ENCODE measurements around the gene RASGRF1. TPM values are rescaled to one million over a fixed set of nuclear protein-coding genes. Genes with fewer than 3 reads are reported as not detected.

The RASGRF1 gene
- polyA plus RNA-seq, 1 donor from 2014 or later = 11.0 TPM

DNA sequence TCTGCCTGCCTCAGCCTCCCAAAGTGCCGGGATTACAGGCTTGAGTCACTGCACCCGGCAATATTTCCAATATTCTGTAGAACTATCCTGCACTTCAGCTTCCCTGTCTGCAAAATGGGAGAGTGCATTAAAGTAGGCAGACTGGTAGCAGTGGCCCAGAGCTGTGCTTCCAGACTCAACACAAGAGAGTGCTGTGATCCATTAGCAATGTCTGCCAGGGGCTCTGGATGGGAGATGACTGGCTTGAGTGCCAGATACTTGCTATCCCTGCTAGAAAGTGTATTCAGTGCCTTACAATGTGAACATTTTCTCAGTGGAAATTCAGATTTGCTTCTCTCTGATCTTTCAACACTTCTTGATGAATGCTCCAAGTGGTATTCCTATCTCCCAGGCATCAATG, 80.3 kb downstream of the RASGRF1 start:
- Histone ChIP-seq H3K9me2 (ENCODE audit: insufficient read depth, low read length) (no peaks in the 10 kb centered on the region), H3K9ac (ENCODE audit: low read length) (no peak overlapping the region), H3K27me3 (ENCODE audit: insufficient read depth, low read depth, low read length) (no peaks in the 10 kb centered on the region), H3K9me3 (ENCODE audit: low read length) (no peaks in the 10 kb centered on the region), H3K4me3 (ENCODE audit: low read length) (no peak overlapping the region), H3K4me2 (ENCODE audit: low read length) (no peak overlapping the region), H2AFZ (ENCODE audit: low read depth, low read length) (no peak overlapping the region), H3F3A (ENCODE audit: insufficient read depth, low read length, poor library complexity, severe bottlenecking) (no peaks in the 10 kb centered on the region), H3K79me2 (replicated peaks; ENCODE audit: insufficient read depth, low read length) (no peaks in the 10 kb centered on the region), H4K20me1 (ENCODE audit: insufficient read depth) (no peaks in the 10 kb centered on the region), H3K27ac (ENCODE audit: low read length) (no peak overlapping the region), H3K36me3 (ENCODE audit: insufficient read depth, low read length) (no peaks in the 10 kb centered on the region)
- no peak for TF ChIP-seq POLR2AphosphoS5 (IDR thresholded peaks at IDR 0.05)
- no peak for TF ChIP-seq RAD21 (conservative IDR thresholded peaks at IDR 0.05)
- no peak for TF ChIP-seq TAF1 (IDR thresholded peaks at IDR 0.05; ENCODE audit: low read depth)
- TF ChIP-seq MXI1 (conservative IDR thresholded peaks at IDR 0.05; ENCODE audit: poor library complexity, severe bottlenecking) = no peak
- TF ChIP-seq SMC3 (conservative IDR thresholded peaks at IDR 0.05; ENCODE audit: poor library complexity) = no peak
- TF ChIP-seq CTCF (IDR thresholded peaks at IDR 0.05; ENCODE audit: poor library complexity, severe bottlenecking) = no peak
- TF ChIP-seq EZH2 (IDR thresholded peaks at IDR 0.05; ENCODE audit: borderline replicate concordance, insufficient read depth, low read length, poor library complexity, severe bottlenecking) = no peak
- TF ChIP-seq EP300 (conservative IDR thresholded peaks at IDR 0.05; ENCODE audit: poor library complexity, severe bottlenecking) = no peak
- TF ChIP-seq, protein P1, sequence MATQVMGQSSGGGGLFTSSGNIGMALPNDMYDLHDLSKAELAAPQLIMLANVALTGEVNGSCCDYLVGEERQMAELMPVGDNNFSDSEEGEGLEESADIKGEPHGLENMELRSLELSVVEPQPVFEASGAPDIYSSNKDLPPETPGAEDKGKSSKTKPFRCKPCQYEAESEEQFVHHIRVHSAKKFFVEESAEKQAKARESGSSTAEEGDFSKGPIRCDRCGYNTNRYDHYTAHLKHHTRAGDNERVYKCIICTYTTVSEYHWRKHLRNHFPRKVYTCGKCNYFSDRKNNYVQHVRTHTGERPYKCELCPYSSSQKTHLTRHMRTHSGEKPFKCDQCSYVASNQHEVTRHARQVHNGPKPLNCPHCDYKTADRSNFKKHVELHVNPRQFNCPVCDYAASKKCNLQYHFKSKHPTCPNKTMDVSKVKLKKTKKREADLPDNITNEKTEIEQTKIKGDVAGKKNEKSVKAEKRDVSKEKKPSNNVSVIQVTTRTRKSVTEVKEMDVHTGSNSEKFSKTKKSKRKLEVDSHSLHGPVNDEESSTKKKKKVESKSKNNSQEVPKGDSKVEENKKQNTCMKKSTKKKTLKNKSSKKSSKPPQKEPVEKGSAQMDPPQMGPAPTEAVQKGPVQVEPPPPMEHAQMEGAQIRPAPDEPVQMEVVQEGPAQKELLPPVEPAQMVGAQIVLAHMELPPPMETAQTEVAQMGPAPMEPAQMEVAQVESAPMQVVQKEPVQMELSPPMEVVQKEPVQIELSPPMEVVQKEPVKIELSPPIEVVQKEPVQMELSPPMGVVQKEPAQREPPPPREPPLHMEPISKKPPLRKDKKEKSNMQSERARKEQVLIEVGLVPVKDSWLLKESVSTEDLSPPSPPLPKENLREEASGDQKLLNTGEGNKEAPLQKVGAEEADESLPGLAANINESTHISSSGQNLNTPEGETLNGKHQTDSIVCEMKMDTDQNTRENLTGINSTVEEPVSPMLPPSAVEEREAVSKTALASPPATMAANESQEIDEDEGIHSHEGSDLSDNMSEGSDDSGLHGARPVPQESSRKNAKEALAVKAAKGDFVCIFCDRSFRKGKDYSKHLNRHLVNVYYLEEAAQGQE (IDR thresholded peaks at IDR 0.05; ENCODE audit: borderline replicate concordance) = no peak

GRCh38 chr15:79009379-79009778, 81.2 kb downstream of the RASGRF1 start:
- Histone ChIP-seq H3K36me3 (ENCODE audit: insufficient read depth, low read length) (no peaks in the 10 kb centered on the region), H3F3A (ENCODE audit: insufficient read depth, low read length, poor library complexity, severe bottlenecking) (no peaks in the 10 kb centered on the region), H3K4me3 (ENCODE audit: low read length) (no peak overlapping the region), H3K79me2 (replicated peaks; ENCODE audit: insufficient read depth, low read length) (no peaks in the 10 kb centered on the region), H3K4me2 (ENCODE audit: low read length) (no peak overlapping the region), H3K9me2 (ENCODE audit: insufficient read depth, low read length) (no peaks in the 10 kb centered on the region), H4K20me1 (ENCODE audit: insufficient read depth) (no peaks in the 10 kb centered on the region), H3K27ac (ENCODE audit: low read length) (no peak overlapping the region), H3K9me3 (ENCODE audit: low read length) (no peaks in the 10 kb centered on the region), H3K27me3 (ENCODE audit: insufficient read depth, low read depth, low read length) (no peaks in the 10 kb centered on the region), H3K9ac (ENCODE audit: low read length) (no peak overlapping the region), H2AFZ (ENCODE audit: low read depth, low read length) (no peak overlapping the region)
- TF ChIP-seq CTCF (IDR thresholded peaks at IDR 0.05; ENCODE audit: poor library complexity, severe bottlenecking) (no peak), MXI1 (conservative IDR thresholded peaks at IDR 0.05; ENCODE audit: poor library complexity, severe bottlenecking) (no peak), EP300 (conservative IDR thresholded peaks at IDR 0.05; ENCODE audit: poor library complexity, severe bottlenecking) (no peak), SMC3 (conservative IDR thresholded peaks at IDR 0.05; ENCODE audit: poor library complexity) (no peak)

All from neural cell (in vitro differentiated cells).